ENCODE data around the gene KDM2A. TPM values are rescaled to one million over a fixed set of nuclear protein-coding genes. Genes with fewer than 3 reads are reported as not detected.
A peak's percentile ranks its signal among the peaks of the same experiment; 100 is the strongest.
"Not testable (repeated sequence)": the region's sequence is repeated elsewhere in the genome, so short reads cannot be mapped to it uniquely, and the experiment has no call there.

The KDM2A gene
- total RNA-seq, 1 experiment from 2014 or later, result 59.9 TPM

DNA sequence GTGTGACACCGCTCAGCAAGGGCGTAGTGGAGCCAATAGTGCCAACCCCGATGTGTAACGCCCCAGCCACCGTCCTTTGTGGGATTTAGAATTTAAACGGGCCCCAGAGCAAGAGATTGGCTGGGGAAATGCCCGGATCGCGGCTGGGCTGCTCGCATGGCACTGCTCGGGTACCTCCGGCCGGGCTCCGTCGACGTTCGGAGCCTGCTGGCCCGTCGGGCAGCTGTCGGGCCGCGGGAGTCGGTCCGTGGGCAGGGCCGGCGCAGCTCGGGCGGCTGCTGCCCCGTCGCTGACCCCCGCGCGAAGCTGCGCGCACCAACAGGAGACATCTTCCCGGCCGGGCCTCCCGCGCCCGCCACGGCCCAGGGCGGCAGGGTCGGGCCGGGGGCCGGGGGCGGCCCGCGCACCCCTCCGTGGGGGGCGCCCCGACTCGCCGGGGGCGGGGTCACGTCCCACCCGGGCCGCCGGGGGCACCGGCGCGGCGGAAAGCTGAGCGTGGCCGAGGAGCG is 1.3 kb upstream of the KDM2A start:
- peak; percentile 39 for DNase-seq (ENCODE audit: low spot score)

DNA sequence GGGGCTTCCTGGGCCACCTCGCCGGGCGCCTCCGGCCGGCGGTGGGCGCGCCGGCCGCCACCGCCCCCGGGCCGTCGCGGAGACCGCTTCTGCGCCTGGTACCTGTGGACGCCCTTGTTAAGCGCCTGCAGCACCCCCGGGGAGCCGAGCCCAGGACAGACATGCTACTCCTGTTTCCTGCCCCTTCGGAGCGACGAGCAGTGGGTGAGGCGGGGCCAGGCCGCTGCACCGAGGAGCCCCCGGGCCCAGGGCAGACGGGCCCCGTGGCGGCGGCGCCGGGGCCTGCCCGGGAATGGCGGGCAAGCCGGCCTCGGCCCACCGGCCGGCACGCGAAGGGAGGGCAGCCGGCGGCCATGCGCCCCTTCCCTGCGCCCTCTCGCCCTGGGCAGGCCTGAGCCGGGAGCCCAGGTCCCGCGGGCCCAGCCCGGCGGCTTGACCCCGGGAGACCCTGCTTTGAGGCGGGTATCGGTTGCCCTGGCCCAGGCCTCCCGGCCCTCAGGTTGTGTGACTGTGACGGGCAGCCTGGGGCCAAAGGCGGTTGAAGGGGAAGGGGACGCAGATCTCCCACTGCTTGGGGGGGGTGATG is 789 bp upstream of the KDM2A start:
- peak; percentile 35 for DNase-seq (ENCODE audit: low spot score)

GRCh38 chr11:67119585-67120391 is 725 bp downstream of the KDM2A start:
- DNase-seq (ENCODE audit: low spot score), result peak; percentile 66

DNA sequence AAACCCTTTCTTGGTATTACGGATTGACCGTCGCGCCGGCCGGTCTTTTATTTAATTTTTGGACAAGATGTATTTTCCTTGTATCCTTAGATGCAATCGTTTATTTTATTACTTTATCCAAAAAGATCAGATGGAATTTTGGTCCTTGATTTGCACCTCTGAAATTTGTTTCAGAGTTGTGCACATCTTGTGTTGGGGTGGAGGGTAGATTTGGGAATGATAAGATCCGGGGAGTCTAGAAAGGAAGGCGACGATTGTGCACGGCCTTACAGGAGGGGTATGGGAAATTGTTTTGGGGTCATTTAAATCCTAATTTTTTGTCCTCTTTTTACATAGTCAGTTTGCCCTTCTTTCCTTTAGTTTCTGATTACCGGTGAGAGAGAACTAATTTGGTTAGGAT is 1.4 kb downstream of the KDM2A start:
- peak; percentile 48 for DNase-seq (ENCODE audit: low spot score)

GRCh38 chr11:67120881-67121710 is 2.0 kb downstream of the KDM2A start:
- DNase-seq (ENCODE audit: low spot score), result peak; percentile 64

DNA sequence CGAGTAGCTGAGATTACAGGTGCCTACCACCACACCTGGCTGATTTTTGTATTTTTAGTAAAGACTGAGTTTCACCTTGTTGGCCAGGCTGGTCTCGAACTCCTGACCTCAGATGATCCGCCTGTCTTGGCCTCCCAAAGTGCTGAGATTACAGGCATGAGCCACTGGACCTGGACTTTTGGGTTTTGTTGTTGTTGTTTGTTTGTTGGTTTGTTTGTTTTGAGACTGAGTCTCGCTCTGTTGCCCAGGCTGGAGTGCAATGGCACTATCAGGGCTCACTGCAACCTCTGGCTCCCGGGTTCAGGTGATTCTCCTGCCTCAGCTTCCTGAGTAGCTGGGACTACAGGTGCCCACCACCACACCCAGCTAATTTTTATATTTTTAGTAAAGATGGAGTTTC is 4.7 kb downstream of the KDM2A start:
- not testable (repeated sequence) for DNase-seq (ENCODE audit: low spot score)

- DNase-seq (ENCODE audit: low spot score), result not testable (repeated sequence)
Measured at GRCh38 chr11:67126243-67126642, 7.2 kb downstream of the KDM2A start.

DNA sequence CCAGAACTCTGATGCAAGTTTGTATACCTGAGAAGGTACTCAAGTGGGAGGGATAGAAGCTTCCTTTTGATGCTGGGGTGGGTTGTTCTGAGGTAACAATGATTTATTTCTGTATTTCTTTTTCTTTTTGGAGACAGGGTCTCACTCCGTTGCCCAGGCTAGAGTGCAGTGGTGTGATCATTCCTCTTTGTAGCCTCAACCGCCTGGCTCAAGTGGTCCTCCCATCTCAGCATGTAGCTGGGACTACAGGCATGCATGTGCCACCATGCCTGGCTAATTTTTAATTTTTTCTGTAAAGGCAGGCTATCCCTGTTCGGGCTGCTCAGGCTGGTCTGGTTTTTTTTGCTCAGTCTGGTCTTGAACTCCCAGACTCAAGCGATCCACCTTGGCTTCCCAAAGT is 7.9 kb downstream of the KDM2A start:
- no peak for DNase-seq (ENCODE audit: low spot score)

- not testable (repeated sequence) for DNase-seq (ENCODE audit: low spot score)
Measured at GRCh38 chr11:67130861-67131260, 11.8 kb downstream of the KDM2A start.

DNA sequence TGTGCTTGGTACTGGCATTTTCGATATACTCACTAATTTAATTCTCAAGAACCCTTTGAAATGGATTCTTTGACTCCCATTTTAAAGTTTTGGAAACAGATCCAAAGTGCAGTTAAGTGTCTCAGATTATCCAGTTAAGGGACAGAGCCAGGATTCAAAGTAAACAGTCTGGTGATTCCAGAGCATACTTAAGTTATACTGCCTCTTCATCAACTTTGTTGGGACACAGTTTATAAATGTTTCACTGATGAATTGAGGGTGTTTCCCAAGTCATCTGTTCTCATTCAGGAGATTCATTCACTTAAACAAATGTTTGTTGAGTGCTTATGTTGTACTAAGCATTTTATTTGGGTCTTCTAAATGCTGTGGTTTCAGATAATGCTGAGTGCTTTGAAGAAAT is 17.1 kb downstream of the KDM2A start:
- DNase-seq (ENCODE audit: low spot score), result no peak

DNA sequence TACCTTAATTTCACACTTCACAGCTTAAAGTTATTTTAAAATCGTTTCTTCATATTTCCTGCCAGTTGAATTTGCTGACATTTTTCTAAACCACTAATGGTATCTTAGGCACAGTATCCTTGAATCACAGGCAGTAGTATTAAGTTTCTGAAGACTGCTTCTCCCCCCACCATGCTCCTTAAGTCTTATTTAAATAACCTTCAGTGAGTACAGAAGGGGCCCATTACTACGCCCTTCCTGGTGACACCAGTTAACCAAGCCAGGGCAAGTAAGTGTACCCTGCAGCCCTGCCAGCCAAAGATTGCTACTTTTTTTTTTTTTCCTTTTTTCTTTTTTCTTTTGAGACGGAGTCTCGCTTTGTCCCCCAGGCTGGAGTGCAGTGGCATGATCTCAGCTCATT is 19.9 kb downstream of the KDM2A start:
- DNase-seq (ENCODE audit: low spot score), result no peak

DNA sequence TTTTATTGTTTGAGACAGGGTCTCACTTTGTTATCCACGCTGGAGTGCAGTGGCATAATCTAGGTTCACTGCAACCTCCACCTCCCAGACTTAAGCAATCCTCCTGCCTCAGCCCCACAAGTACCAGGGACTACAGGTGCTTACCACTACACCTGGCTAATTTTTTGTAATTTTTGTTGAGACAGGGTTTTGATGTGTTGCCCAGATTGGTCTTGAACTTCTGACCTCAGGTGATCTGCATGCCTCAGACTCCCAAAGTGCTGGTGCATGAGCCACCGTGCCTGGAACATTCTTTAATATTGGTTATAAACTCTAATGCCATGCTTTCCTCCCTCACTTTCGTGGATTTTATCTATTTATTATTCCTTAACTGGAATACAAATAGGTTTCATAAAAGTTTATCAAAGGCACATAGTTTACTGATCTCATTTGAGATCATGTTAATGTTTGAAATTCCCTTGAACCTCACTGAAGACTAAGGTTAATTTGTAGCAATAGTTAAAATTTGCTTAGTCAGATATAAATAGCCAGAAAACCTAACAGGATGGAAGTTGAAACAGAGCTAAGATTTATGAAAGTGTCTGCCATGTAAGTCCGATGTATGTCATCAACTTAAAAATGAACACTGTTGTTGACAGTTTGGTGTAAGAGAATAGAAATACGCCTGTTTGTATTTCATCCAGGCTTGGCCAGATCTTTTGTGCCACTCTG is 27.6 kb downstream of the KDM2A start:
- no peak for DNase-seq (ENCODE audit: low spot score)

DNA sequence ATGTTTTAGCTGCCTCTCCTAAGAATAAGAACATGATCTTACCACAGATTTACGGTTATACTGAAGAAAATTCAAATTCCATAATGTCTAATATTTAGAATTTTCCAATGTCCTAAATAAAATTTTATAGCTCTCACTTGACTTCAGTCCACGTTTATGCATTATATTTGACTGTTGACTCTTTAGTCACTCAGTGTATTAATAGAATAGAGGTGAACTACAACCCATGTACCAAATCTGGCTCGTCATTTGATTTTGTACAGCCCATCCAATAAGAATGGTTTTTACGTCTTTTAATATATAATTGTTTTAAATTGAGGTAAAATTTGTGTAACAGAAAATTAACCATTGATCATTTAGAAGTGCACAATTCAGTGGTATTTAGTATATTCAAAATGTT is 34.9 kb downstream of the KDM2A start:
- no peak for DNase-seq (ENCODE audit: low spot score)

DNA sequence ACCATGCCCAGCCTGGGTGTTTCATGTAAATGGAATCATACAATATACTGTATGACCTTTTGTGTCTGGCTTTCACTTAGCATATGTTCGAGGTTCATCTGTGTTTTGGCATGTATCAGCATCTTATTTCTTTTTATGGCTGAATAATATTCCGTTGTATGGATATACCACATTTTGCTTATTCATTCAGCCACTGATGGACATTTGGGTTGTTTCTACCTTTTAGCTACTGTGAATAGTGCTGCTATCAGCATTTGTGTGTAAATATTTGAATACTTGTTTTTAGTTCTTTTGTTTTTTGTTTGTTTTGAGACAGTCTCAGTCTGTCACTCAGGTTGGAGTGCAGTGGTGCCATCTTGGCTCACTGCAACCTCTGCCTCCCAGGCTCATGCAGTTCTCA is 35.7 kb downstream of the KDM2A start:
- no peak for DNase-seq (ENCODE audit: low spot score)

DNA sequence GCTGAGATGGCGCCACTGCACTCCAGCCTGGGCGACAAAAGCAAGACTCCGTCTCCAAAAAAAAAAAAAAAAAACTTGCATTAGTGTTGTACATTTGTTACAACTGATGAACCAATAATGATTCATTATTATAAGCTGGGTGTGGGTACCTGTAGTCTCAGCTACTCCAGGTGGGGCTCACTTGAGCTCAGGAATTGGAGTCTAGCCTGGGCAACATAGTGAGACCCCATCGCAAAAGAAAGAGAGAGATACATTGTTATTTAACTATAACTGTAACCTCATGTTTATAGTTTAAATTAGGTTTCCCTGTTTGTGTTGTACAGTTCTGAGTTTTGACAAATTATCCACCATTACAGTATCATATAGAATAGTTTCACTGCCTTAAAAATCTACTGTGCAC is 38.6 kb downstream of the KDM2A start:
- DNase-seq (ENCODE audit: low spot score), result no peak

DNA sequence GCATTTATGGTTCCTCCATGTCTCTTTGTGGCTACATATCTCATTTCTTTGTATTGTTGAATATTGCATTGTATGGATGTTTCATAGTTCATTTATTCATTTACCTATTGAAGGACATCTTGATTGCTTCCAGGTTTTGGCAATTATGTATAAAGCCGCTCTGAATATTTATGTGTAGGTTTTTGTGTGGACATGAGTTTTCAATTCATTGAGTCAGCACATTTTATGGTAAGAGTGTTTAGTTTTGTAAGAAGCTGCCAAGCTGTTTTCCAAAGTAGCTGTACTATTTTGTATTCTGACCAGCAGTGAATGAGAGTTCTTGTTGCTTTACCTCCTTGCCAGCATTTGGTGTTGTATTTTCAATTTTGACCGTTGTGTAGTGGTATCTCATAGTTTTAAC is 39.2 kb downstream of the KDM2A start:
- no peak for DNase-seq (ENCODE audit: low spot score)

DNA sequence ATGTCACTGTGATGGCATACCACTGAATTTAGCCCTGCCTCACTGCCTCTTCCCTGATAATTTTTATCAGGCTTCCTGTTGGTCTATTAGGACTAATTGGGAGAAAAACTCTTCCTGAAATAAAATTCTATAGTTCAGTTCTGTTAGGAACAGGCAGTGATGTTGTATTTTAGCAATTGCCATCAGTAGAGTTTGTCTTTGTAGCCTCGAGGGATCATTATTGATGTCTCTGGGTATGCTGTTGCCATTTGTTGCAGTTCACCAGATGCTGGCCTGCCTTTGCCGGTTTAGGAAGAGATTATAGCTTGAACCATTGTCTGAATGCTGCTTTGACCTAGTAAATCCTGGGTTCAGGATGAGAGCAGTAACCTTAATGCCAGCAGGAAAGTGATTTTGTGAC is 41.0 kb downstream of the KDM2A start:
- no peak for DNase-seq (ENCODE audit: low spot score)

DNA sequence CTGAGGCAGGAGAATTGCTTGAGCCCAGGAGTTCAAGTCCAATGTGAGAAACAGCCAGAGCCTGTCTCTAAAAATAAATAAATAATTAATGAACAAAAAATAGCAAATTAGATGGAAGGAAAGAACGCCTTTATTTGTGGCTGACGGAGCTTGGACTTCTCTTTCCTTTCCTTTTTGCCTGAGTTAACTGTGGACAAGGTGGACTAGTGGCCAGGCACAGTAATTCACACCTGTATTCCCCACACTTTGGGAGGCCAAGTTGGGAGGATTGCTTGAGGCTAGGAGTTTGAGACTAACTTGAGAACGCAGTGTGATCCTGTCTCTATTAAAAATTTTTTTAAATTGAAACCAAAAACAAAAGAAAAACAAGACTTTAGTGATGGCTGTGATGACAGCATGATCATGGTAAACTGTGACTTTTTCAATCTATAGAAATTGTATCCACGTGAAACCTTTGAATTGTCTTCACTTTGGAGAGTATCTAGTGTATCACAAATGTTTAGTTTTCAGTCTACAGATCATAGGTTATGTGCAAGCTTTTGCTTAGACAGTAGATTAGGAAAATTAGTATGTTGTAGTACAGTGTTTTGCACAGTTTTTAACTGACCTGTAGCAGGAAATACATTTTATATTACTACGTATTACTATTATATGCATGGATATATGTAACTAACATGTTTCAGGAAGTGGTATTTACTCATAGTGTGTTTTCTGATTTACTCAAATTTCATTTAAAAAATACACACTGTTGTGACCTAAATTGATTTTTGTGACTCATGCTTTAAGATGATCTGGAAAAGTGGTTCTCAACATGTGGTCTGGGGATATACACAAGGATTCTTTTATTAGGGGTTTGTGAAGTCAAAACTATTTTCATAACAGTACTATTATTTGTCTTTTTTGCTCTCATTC is 42.1 kb downstream of the KDM2A start:
- DNase-seq (ENCODE audit: low spot score), result no peak

DNA sequence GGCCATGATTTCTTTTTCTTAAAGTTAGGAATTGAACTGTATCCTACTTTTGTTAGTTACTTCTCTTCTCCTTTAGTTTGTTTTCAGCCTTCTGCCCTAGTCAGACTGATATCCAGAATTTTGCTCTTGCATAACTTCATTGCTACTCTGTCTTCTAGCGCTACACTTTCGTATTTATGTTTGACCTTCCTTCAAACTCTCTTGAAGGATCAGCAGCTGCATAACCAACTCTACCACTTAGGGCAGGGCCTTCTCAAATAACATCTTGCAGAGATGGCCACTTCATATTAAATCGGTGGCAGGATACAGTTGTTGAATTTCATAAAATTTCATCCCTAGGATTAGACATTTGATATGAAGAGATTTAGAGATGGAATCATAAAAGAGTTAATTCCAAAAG is 43.9 kb downstream of the KDM2A start:
- DNase-seq (ENCODE audit: low spot score), result no peak

DNA sequence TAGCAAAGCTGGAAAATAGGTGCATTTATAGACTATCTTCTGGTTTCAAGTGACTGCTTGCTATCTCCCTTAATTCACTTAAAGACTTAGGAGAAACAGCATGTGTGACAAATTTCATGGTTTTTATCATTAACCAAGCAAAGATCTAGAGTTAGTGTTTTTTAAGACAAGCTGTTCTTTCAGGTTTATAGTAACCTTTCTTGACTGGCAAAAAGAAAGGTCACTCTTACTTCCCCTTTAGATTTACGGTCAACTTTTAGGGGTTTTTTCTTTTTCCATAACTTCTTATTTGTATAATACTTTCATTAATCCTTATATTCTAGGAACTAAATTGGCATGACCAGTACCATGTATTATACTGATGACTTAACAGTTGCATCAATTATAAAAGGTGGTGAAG is 46.6 kb downstream of the KDM2A start:
- no peak for DNase-seq (ENCODE audit: low spot score)

DNA sequence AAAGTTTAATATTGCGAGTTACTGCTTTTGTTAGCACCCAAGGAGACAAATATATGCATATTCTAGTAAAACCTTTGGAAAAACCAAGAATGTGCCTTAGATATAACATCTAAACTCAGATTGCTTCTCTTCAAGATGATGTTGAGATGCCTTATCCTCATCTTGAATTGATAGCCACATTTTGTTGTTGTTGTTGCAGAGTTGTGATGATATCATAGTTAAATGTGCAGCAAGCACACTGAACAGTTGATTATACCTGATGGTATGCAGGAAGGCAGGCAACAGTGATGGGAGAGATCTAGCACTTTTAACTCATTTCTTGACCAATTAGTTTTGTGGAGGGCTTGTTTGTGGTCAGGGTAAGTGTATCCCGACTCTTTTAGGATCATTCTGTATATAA is 48.0 kb downstream of the KDM2A start:
- no peak for DNase-seq (ENCODE audit: low spot score)

All from HT-29 (cell line).